IPS DF 4.7 (cell line): Measurements from ENCODE around the gene CFAP65.

Source experiments
- DNase-seq: peaks from one replicate; pipeline ENCODE4 v3.0.0-alpha.2; 2013; ENCODE audit warnings: low spot score; ENCODE audit errors: extremely low read depth

Gene CFAP65

GRCh38 chr2:219010873-219011272 is 30.4 kb downstream of the CFAP65 start:
- no peak for DNase-seq

- no peak for DNase-seq
Measured at GRCh38 chr2:219010162-219010756, 31.1 kb downstream of the CFAP65 start.

- DNase-seq, result no peak
Measured at GRCh38 chr2:219009294-219009693, 32.0 kb downstream of the CFAP65 start.

- no peak for DNase-seq
Measured at GRCh38 chr2:219003979-219004378, 37.3 kb downstream of the CFAP65 start.

- DNase-seq, result no peak
Measured at GRCh38 chr2:219003267-219003634, 38.1 kb downstream of the CFAP65 start.

GRCh38 chr2:219002395-219003266 is 38.7 kb downstream of the CFAP65 start:
- DNase-seq, result no peak

- no peak for DNase-seq
Measured at GRCh38 chr2:219001577-219002394, 39.5 kb downstream of the CFAP65 start.

GRCh38 chr2:219001100-219001576 is 40.2 kb downstream of the CFAP65 start:
- DNase-seq, result no peak

- no peak for DNase-seq
Measured at GRCh38 chr2:219000569-219000960, 40.8 kb downstream of the CFAP65 start.

GRCh38 chr2:218999881-219000568 is 41.3 kb downstream of the CFAP65 start:
- no peak for DNase-seq

- no peak for DNase-seq
Measured at GRCh38 chr2:218999021-218999880, 42.1 kb downstream of the CFAP65 start.

GRCh38 chr2:218998414-218999002 is 42.8 kb downstream of the CFAP65 start:
- DNase-seq, result no peak

- no peak for DNase-seq
Measured at GRCh38 chr2:218997731-218998130, 43.6 kb downstream of the CFAP65 start.

GRCh38 chr2:218996937-218997336 is 44.4 kb downstream of the CFAP65 start:
- no peak for DNase-seq

GRCh38 chr2:218995972-218996711 is 45.2 kb downstream of the CFAP65 start:
- DNase-seq, result no peak

- DNase-seq, result no peak
Measured at GRCh38 chr2:218995561-218995960, 45.8 kb downstream of the CFAP65 start.

GRCh38 chr2:218993345-218994315 is 47.7 kb downstream of the CFAP65 start, which contains the start of gene CRYBA2:
TSS of gene CRYBA2 (minus strand) at chr2:218993422. CDS start at chr2:218993176, 246 bp downstream.
- no peak for DNase-seq
